AG08396 (cell line): Measurements from ENCODE around the gene CELF2.

Experiments used
- DNase-seq: peaks from one replicate; pipeline ENCODE4 v3.0.0; 2012; ENCODE audit warnings: low spot score, mixed read lengths

CELF2 gene

DNA sequence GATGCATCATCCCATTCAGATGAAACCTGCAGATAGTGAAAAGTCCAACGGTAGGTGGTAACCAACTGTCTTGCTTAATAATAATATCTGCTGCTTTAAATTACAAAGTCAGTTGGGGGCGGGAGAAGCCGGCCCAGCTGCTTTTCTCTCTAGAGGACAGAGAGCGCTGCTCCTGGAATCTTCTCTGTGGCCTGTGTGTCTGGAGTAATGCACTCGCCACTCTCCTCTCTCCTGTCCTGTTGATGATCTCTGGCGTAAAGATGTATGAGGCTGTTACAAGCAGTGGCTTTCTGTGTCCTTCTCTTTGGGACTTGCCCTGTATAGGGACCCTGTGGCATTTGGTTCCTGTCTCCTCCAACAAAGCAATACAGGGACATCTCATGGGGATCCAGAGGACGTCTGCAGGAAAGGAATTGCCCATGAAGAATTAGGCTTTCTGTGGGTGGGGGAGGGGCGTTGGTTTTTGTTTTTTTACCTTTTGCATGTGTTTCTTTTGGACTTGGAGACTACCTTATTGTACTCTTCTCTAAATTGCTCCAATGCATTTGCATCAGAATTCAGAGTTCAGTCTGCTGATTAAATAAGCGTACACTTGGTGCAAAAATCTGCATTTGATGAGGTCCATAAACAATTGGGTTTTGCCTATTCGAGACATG lies 231.6 kb downstream of the CELF2 start:
- no peak for DNase-seq

DNA sequence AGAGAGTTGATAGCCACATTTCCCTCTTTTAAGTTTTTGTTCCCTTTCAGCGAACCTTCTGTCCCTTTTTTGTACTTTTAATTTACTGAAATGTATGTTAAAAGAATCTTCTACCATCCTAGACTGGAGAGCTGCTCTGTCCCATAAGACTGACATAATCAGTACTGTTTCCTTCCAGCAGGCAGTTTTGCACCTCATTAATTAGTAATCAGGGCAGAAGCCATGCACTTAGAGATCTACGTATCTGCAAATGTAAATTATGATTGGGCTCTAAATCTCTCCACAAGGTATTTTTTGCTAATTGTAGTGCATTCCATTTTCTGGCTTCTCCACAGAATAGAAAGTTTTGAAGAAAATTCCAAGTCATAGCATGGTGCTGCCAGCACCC lies 232.1 kb downstream of the CELF2 start:
- DNase-seq, result no peak

DNA sequence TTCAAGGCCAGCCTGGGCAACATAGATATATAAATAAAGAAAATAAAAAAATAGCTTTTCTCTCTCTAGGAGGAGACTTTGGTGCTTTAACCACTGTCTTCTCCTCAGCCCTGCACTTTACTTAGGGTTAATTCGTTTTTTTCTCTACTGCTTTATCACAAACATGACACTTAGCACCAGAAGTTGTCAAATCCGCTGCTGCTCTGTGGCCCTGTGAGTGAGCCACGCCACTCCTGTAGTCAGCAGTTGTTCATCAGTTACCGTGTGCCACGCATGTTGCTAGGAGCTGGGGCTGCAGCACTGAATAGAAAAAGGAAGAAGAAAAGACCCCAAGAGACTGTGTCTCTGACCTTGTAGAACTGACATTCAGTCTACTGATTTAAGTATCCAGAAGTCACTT lies 232.6 kb downstream of the CELF2 start:
- no peak for DNase-seq

DNA sequence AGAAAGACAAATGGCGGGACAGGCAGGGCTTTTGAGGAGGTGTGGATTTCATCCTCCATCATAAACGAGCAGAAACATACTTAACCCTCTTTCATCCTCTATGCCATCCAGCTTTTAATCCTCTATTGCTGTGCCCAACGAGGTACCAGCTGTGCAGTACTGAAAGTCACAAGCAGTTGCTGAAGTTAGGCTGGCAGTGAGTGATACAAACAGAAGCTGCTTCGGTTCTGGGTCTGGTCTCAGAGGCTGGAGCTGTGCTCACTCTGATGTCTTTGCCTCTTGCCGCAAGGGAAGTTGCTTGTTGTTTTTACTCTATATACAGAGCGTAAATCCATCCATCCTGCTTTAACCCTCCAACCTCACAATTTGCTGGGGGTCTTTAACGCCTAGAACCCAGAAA lies 235.2 kb downstream of the CELF2 start:
- DNase-seq, result no peak

DNA sequence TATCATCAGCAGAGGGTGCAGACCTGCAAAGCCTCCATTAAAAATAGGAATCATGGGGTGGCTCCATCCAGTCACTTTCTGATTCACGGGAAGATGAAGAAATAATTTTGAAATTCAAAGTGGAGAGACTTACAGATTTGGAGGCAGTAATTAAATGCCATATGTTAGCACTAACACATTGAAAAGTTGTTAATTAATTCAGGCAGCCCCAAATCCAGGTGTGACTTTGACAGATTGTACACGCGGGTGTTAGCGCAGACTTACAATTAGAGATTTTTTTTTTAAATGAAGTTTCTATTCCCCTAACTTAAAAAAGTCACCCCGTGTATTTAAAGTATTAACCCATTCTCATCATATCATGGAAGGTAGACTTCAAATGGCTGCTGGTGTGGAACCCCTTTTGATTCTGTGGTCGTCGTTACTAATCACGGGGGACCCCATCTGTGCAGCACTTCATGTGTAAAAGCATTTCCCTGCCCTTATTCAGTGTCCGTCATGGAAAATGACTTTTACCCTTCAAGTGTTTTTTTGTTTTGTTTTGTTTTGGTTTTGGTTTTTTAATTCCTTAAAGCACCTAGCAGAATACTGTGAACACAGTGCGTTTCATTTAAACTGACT lies 235.8 kb downstream of the CELF2 start:
- DNase-seq, result no peak

DNA sequence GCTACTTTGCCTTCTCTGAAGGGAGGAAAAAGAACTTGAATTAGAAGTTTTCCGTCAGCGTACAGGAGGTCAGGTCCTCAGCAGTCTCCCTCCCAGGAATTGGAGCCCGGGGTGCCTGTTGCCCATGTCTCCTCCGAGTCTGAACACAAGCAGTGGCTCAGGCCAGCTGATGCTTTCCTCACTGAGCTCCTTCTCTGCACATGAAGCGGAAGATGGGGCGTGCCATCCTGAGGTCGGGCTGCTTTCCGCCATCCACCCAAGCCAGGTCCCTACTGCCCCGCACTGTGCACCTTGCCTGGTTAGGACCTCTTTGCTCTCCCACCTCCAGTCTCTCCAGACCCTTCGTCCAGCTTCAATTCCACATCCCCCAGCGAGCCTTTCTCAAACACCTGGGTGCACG lies 237.5 kb downstream of the CELF2 start:
- no peak for DNase-seq

GRCh38 chr10:11255796-11256444 lies 238.2 kb downstream of the CELF2 start:
- DNase-seq, result no peak

DNA sequence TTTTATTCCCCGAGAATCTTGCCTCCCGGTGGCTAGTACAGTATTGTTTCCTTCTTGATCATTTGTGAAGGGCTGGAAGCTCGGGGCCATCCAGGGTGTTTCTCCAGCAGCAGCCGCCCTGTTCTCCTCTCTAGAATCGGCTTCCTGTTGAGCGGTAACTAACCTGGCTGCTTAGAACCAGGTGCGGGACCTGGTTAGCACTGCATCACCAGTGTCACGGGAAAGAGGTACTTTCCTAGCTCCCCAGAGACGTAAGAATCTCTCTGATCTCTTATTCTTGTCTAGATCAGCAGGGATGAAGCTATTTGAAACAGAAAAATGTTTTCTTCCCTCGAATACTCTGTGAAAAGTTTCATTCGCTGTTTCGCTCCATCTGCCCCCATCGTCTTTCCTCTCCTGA lies 239.2 kb downstream of the CELF2 start:
- DNase-seq, result no peak

DNA sequence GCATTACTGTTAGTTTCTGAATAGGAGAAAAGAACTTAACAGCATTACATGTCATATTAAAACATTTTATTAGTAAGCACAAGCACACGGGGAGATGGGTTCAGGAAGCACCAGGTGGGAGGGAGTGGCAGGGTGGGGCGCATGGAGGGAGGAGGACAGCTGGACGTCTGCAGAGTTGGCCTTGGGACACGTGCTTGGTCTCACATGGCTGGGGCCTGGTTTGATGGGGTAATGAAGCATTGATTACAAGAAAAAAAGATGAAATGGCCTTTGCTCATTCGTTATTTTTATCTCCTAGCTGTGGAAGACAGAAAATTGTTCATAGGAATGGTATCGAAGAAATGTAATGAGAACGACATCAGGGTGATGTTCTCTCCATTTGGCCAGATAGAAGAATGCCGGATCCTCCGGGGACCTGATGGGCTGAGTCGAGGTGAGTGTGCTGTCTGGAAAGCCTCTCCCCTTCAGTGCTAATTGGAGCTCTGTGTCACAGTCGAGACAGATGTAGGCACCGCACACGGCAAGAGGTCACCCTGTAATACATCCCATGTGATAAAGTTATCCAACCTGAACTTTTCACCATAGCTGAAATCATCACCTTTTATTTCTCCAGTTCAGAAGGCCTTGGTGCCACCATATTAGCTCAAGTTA lies 239.9 kb downstream of the CELF2 start:
- no peak for DNase-seq

DNA sequence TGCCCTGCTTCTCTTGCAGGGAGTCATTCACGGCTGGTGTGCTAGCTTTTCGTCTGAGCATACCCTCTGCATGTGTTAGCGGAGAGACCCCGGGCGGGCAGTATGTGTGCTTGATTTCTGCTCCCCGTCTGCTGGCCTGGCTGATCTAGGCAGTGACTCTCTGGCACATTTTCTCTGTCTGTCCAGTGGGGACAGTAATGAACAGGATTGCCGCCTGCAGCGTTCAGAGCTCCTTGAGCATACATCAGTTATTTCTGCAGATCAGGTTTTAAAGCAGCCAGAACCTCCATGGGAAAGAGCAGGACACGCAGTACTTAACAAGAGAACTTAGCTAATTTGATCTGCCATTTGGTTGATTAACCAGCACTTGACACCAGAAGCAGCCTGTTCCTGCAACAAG lies 242.5 kb downstream of the CELF2 start:
- DNase-seq, result no peak

DNA sequence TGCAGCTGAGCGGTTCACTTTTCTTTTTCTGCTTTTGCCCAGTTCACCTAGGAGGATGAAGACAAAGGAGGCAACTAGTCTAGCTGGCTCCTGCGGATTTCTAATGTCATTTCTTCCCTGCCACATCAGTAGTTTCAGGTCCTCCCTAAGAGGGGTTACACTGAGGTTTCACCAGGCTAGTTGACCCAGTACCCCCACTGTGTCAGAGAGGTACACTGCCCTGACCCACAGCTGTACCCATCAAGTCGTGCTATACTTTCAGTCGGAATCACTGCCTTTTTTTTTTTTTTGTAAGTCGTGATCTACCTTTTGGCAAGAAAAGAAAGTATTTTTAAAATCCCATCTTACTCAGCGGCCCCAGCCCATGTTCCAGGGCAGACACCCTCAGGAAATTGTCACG lies 243.5 kb downstream of the CELF2 start:
- no peak for DNase-seq

- no peak for DNase-seq
These were observed 244.2 kb downstream of the CELF2 start for GRCh38 chr10:11261687-11262493.

- no peak for DNase-seq
These were observed 245.0 kb downstream of the CELF2 start for GRCh38 chr10:11262494-11263345.

GRCh38 chr10:11263767-11264166 lies 246.1 kb downstream of the CELF2 start:
- no peak for DNase-seq

DNA sequence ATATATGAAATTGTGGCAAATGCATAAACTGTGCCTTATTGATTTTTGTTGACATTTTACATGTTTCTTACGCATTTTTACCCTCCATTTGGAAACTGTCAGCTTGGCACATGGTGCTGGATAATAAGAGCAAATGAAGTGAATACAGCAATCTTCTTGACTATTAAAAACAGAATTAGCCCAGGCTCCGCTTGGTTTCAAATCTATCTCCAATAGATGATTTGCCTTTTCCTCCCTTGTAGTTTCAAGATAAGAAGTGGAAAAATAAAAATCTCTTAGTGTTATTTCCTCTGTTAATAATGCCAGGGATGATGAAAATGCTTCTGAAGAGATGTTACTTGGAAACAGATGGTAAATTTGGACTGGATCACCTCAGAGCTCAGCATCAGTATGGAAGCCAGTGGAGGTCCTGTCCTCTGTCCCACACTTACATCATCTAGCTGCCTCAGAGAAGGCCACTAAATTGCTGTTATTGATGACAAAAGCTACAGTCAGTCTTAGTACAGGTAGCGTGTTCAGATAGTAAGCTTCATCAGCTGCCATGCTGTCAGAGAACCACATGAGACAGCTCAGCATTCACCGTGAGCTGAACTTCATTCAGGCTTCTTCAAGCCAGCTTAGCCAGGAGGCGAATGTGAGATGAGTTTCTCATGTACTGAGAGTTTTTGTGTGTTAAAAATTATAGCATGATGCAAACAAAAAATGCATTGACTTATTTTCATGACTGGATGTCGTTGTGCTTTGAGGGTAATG lies 246.8 kb downstream of the CELF2 start:
- no peak for DNase-seq

- no peak for DNase-seq
These were observed 247.8 kb downstream of the CELF2 start for GRCh38 chr10:11265484-11265883.

DNA sequence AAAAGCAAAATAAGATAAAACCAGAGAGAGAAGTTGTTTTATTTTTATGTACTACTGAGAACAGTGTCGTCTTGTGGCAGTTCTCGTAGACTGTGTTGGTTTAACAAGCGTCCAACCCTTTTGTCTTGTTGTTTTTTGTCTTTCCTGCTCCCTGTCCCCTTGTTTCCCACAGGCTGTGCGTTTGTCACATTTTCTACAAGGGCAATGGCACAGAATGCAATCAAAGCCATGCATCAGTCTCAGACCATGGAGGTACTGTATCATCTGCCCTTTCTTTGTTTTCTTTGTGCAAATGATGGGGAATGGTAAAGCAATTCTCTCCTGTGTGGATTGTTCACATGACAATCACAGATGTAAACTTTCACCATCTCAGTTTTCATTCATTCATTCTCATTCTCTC lies 248.8 kb downstream of the CELF2 start:
- no peak for DNase-seq

- peak; percentile 39 for DNase-seq
These were observed 252.6 kb downstream of the CELF2 start for GRCh38 chr10:11270135-11270857.

GRCh38 chr10:11270858-11271179 lies 253.1 kb downstream of the CELF2 start:
- no peak for DNase-seq

GRCh38 chr10:11272915-11273389 lies 255.3 kb downstream of the CELF2 start:
- DNase-seq, result no peak
